GM04503 (cell line): ENCODE measurements around the gene SPATS1.
"Not testable (repeated sequence)": the region's sequence is repeated elsewhere in the genome, so short reads cannot be mapped to it uniquely, and the experiment has no call there.

Source experiments
- DNase-seq: peaks from one replicate; pipeline ENCODE4 v3.0.0-alpha.2; 2012; ENCODE audit warnings: low read depth

The SPATS1 gene

DNA sequence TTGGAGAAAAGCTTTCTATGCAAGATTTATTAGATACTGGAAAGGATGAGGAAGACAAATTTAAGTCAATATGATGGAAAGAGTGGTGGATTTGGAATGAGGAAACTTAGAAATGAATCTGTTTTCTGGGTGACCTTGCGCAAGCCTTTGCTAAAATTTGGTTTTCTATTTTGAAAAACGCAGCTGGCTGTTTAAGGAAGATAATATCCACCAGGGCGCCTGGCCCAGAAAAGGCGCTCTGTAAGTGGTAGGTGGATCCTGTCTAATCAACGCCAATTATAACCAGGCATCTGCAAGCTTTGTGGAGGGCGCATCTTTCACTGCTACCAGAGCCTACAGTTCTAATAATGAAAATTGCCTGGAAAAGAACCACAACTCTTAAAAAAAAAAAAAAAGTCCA lies 398 bp upstream of the SPATS1 start:
- DNase-seq: no peak

DNA sequence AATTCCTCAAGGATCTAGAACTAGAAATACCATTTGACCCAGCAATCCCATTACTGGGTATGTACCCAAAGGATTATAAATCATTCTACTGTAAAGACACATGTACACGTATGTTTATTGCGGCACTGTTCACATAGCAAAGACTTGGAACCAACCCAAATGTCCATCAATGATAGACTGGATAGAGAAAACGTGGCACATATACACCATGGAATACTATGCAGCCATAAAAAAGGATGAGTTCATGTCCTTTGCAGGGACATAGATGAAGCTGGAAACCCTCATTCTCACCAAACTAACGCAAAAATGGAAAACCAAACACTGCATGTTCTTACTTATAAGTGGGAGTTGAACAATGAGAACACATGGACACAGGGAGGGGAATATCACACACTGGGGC lies 4.4 kb downstream of the SPATS1 start:
- DNase-seq: not testable (repeated sequence)

DNA sequence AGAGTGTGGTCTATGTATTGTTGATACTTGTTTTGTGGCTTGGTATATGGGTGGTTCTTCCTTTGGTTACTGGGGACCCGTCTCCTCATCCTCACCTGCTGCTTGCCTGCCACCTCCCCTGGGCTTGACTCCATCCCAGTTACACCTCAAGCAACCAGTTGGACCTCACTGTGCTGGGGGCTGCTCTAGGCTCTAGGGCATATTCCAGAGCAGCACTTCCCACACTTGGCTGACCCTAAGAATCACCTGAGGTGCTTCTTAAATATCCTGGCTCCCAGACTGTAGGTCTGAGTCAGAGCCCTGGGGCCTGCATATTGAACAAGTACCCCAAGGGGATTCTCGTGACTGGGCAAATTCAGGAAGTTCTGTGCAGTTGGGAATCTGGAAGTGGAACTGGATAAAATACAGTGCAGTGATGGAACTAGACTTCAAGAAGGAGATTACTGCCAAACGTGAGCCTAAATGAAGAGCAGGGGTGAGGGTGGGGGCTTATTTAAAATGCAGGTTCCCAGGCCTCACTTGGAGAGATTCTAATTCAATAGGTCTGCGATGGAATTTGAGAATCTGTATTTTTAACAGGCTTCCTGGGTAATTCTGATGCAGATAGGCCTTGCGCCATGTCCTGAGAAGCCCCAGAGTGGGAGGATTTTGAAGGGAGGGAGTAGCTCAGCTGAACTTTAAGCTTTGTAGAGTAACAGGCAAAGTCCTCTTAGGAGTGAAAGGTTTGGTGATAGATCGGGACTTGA lies 7.6 kb downstream of the SPATS1 start:
- DNase-seq: no peak

DNA sequence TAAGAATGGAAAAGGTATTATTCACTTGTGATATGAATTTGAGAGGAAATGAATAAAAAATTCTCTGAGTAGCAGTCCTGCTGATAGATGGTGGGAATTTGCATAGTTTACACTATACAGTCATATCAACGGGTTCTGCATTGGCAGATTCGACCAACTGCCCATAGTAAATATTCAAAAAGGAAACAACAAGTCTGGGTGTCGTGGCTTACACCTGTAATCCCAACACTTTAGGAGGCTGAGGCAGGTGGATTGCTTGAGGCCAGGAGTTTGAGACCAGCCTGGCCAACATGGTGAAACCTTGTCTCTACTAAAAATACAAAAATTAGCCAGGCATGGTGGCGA lies 8.2 kb downstream of the SPATS1 start:
- not testable (repeated sequence) for DNase-seq

DNA sequence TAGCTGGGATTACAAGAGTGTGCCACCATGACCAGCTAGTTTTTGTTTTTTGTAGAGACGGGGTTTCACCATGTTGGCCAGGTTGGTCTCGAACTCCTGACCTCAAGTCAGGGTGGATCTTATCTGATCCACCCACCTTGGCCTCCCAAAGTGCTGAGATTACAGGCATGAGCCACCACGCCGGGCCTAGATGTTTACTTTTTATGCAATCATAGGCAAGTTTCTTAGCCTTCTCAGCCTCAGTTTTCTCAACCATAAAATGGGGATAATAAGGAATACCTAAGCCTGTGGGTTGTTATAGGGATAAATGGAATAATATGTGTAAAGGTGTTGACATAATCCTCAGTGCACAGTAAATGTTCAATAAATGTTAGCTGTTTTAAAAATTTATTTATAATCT lies 9.8 kb downstream of the SPATS1 start:
- DNase-seq: no peak

DNA sequence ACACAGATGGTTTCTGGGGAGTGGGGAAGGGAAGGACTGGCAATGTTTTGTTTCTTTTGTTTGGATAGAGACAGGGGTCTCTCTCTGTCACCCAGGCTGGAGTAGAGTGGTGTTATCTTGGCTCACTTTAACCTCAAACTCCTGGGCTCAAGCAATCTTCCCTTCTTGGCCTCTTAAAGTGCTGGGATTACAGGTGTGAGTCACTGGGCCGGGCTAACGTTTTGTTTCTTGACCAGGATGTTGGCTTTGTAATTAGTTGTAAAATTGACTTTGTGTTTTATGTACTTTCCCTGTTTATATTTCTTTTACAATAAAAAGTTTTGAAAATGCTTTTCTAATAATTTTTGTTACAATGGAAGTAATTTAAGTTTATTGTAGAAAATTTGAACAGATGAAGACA lies 10.9 kb downstream of the SPATS1 start:
- DNase-seq: no peak

DNA sequence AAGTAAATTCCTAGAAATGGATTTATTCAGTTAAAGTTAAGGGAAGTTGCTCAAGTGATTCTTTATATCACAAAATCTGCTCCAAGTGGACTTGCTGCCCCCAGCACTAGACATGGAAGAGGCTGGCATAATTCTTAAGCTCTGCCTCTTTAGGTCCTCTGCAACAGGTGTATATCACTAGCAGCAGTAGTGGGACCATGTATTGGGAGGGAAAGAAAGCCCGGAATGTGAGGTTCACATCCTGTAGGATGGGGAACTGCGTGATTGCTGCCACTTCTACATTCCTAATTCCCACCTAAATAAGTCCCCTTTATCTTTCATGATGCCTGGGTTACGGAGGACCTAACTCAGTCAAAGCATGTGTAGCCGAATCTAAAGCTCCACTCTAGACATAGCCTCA lies 13.2 kb downstream of the SPATS1 start:
- no peak for DNase-seq

DNA sequence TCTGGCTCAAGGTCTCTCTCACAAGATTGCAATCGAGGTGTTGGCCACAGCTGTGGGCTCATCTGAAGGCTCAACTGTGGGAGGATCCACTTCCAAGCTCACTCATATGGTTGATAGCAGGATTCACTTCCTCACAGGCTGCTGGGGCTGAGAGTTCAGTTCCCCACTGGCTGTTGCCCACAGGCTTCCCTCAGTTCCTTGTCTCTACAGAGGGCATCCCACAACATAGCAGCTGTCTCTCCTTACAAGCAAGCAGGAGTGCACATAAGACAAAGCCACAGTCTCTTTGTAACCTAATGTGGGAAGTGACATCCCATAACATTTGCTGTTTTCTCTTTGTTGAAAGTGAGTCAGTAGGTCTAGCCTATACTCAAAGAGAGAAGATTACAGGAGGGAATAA lies 14.0 kb downstream of the SPATS1 start:
- no peak for DNase-seq

DNA sequence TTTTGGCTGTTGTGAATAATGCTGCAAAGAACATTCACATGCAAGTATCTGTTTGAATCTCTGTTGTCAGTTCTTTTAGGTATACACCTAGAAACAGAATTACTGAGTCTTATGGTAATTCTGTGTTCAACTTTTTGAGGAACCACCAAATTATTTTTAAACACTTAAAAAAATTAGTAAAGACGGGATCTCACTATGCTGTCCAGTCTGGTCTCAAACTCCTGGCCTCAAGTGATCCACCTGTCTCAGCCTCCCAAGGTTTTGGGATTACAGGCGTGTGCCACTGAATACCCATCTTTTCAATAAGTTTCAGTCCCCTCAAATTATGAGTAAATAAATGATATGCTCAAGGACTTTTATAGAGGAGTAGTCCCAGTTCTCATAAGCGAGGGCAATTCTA lies 17.5 kb downstream of the SPATS1 start:
- DNase-seq: no peak

DNA sequence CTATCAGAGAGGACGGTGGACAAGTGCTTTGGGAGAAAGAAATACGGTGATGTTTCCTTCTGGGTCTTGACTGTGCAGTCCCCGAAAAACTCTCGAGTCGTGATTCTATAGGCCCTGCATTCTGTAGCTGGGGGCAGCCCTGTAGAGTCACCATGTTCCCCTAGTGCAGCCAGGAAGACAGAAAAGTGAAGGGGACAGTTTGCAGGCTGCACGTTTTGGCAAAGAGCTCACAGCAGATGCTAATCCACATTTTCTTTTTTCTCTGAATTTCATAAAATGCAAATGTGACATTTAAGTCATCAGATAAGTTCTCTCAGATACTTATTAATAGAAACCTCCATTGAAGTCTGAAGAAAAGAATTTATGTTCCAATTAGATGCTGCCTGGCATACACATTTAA lies 19.5 kb downstream of the SPATS1 start:
- DNase-seq: no peak

DNA sequence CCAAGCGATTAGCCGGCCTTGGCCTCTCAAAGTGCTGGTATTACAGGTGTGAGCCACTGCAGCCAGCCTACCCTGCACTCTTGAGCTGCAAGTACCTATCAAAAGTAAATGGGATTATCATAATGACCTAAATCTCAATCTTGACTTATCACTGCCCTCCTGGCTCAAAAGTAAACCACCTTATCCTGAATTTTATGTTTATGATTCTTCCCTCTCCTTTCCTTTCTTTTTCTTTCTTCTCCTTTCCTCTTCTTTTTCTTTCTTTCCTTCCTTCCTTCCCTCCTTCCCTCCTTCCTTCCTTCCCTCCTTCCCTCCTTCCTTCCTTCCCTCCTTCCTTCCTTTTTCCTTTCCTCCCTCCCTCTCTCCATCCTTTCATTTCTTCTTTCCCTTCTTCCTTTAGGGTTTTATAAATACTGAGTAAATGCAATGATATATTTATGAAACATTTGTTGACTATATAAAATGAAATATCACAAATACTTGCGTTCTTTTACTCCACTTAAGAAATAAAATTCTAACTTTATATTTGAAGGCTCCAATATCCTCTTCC lies 21.0 kb downstream of the SPATS1 start:
- no peak for DNase-seq

DNA sequence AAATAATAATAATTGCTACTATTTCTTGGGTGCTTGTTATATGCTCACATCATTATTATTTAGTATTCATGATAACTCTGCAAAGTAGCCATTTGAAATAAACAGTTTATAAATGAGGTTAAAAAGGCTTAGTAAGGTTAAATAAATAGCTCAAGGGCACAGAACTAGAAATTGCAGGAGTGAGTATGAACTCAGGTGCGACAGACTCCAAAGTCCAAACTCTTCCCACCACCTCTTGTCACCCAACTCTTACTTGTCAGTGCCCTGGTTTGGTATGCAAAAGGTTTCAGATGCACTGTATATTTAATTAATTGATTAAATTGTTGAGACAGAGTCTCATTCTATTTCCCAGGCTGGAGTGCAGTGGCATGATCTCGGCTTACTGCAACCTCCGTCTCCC lies 24.3 kb downstream of the SPATS1 start:
- no peak for DNase-seq

DNA sequence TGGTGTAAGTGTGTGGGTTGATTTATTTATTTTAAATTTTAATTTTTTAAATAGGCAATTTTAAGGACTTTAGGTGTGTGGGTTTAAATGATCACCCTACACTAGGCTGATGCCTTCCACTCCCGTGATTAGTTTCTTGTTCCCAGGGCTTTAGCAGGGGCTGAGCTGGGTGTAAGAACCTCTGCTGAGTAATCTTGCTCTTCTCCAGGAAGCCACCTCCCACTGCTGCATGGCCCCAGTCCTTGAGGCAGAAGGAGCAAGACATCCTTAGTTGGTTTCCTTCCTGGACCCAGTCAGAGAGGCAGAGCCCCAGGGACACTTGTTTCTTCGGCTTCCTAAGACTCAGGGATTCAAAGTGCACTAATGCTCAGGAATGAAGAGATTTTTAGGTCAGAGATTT lies 25.2 kb downstream of the SPATS1 start:
- no peak for DNase-seq

DNA sequence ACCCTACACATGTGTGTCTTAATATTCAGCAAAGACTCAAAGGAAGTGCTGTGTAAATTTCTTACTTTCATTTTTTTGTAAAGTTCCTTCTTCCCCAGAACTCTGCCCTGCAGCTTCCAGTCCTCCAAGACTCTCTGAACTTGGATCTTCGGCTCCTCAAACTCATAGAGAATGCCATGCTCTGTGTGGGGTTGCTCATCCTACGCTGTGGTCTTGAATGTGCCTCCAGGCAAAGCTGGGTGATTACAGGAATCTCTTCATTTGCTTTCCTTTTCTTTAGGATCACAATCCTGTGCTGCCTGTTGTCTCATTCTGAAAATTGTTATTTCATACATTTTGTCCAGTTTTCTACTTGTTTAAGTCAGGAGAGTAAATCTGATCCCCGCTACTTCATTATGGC lies 30.6 kb downstream of the SPATS1 start:
- DNase-seq: no peak

DNA sequence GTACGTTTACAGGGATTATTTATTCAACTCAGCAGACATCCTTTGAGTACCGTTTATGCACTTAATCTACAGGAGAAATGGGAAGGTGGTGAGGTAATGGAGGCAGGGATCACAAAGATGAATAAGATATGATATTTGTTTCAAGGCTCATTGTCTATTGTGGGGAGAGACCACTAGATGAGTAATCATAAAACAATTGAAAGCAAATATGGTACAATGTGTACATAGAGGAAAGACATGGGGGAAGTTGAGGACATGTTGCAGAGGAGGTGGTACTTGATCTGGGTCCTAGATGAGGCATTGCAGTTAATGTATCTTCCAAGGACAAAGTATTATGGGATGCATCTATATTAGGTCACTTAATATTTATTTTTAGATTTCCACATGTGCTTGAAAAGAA lies 31.3 kb downstream of the SPATS1 start:
- no peak for DNase-seq

DNA sequence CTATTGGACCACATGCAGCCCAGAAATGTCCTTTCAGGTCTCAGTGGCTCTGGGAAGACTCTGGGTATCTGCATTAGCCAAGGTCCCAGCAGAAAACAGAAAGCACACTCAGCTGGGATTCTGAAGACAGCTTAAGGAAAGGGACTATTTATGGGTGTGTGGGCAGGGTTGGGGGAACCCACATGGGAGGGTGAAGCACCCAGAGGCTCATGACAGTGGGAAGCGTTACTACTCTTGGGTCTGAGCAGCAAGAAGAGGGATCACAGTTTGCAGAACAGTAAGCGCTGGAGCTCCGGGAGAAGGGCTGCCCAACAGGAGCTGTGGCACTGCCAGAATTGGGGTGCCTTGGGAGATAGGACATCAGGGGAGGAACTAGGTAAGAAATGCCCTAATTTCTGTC lies 32.6 kb downstream of the SPATS1 start:
- no peak for DNase-seq

DNA sequence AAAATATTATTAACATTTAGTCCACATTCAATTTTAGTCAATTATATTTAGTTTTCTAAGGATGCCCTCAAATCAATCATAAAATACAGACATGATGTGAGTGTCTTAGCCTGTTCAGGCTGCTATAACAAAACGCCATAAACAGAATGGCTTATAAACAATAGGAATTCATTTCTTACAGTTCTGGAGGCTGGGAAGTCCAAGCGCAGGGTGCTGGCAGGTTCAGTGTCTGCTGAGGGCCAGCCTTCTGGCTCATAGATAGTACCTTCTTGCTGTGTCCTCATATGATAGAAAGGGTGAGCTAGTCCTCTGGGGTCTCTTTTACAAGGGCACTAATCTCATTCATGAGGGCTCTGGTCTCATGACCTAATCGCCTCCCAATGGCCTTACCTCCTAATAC lies 35.0 kb downstream of the SPATS1 start:
- DNase-seq: no peak

DNA sequence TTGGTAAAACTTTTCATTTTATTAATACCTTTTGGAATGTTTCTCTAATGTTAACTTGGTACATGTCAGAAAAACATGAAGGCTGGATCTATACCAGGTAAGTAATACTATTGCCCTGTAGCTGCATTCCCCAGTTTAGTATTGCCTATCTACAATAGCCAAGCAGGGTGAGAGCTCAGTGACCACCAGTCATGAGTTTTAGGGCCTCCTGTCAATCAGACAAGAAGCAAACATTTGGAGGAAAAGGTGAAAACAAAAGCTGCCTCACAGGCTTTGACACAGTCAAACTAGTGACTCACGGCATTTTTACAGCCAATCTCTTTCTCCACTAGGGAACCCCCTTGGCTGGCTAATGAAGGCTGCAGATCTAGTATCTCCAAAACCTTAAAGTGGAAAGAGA lies 35.5 kb downstream of the SPATS1 start:
- no peak for DNase-seq

DNA sequence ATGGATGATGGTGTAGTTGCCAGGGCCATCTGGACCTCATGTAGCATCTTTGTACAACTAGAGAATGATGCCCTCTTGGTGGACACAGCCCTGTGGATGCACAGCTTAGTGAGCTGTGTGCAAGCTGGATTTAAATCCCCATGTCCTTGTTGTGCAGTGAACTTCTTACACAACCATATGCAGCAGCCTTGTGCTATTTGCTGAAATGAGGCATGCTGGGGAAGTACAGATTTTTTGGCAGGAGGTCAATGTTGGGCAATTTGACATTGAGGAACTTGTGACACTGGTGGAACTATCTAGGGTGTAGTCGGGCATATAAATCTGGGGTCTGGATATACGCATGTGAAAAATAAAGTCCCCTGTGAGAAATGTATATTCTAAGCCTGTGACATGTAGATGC lies 39.3 kb downstream of the SPATS1 start:
- DNase-seq: no peak

DNA sequence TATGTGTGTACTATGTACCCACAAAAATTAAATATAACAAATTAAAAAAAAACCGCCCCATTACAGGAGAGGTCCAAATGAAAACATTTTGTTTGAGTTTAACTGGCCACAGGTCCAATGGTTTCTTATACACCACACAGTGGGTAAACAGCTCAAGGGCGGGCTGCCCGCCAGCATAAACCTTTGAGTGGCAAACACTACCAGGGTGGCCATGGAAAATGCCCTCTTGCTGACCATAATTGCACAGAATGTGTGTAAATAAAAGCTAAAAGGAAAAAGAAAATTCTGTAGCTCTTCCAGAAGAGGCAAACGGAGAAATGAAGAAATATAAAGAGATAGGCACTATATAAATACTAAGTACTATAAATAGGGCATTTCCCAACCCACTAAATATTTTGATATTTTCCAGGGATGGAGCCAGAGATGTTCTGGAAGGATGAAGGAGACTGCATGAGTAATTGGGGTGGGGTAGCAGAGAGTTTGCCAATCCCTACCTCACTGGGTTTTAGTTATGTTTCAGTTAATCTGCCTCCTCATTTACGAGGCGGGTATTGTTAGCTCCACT lies 44.0 kb downstream of the SPATS1 start:
- DNase-seq: no peak

DNA sequence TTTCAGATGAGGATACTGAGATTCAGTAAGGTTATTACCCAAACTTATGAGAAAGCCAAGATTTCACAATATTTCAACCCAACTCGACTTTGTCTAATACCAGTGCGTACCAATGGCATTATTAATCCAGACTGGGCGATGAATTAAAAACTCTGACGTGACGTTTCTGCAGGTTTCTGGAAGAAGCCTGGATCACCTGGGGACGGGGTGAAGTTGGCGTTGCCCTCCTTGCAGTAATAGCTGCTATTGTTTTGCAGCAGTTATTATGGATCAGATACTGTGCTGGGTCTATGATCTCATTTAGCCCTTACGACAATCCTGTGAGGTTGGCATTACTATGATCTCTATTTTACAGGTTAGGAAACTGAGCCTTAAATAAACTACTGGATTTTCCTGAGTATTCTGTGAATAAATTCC lies 44.5 kb downstream of the SPATS1 start:
- peak; percentile 31 for DNase-seq

DNA sequence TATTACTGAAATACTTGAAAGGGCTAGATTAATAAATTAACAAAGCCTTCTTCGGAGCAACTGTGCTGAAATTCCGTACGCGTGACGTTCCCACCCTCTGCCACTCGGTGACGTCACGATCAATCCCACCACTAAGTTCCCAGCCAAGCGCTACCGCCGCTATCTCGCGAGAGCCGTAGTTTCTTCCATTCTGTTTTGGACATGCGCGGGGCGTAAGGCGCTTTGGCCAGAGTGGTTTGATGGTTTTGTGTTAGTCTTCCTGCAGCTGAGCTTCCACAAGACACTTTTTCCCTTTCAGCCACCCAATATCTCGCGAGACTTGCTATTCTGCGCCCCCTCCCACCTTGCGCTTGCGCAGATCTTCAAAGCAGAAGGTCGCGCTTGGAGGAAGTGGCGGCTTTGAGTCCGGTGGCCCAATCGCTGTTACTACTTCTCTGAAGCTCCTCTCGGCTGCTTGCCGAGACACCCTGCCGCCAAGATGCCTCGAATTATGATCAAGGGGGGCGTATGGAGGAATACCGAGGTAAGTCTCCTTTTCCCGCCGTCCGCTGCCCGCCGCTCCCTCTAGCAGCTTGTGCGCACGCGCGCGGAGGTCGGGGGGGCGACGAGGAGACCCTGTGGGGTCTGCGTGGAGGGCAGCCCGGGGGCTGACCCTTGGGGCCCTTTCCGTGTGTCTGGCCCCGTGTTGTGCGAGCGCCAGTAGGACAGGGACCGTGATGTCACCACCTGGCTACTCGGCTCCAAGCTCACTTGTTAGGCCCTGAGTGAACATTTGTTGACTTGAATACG lies 45.1 kb downstream of the SPATS1 start, which contains the start of gene CDC5L:
TSS of gene CDC5L (plus strand) at position 361 of the 789 bp plus-strand sequence. CDS start at position 479, 118 bp downstream.
- peak; percentile 93 for DNase-seq

DNA sequence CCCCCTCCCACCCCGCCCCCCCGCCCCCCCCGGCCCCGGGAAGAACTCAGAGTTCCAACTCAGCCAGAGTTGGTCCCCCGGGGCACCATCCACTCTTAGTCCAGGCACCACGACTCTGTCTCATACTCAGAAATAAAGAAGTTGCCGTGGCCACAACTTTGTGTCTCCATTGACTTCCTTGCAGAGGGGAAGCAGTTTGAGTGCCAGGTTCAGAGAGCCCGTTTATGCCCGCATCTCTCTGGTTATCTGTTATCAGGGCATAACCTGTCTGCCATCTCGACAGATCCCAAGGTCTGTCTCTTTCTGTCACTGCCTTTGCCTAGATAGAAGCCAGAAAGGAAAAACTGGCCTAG lies 45.7 kb downstream of the SPATS1 start:
- no peak for DNase-seq
